ENCODE data around the gene GRXCR1.

DNA sequence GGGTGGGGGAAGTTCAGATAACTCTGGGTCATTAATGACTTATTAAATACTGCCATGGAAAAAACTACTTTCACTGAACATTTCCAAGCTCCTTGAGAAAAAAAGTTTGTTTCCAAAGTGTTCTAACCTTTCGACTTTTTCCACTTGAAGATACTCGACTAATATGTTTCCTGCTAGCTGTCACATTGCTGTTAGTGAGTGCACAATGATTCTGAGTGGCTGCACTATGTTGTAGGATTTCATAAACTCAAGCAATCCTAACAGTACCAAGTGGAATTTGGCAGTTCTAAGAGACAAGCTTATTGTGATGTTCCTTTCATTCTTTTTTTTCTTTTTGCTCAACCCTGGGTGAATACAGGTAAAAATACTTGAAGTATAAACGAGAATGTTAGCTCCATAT lies 33.4 kb downstream of the GRXCR1 start:
- TF ChIP-seq, protein P1, sequence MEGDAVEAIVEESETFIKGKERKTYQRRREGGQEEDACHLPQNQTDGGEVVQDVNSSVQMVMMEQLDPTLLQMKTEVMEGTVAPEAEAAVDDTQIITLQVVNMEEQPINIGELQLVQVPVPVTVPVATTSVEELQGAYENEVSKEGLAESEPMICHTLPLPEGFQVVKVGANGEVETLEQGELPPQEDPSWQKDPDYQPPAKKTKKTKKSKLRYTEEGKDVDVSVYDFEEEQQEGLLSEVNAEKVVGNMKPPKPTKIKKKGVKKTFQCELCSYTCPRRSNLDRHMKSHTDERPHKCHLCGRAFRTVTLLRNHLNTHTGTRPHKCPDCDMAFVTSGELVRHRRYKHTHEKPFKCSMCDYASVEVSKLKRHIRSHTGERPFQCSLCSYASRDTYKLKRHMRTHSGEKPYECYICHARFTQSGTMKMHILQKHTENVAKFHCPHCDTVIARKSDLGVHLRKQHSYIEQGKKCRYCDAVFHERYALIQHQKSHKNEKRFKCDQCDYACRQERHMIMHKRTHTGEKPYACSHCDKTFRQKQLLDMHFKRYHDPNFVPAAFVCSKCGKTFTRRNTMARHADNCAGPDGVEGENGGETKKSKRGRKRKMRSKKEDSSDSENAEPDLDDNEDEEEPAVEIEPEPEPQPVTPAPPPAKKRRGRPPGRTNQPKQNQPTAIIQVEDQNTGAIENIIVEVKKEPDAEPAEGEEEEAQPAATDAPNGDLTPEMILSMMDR (conservative IDR thresholded peaks at IDR 0.05) = no peak
- TF ChIP-seq EZH2 (IDR thresholded peaks at IDR 0.05; ENCODE audit: low read depth) = no peak
